ENCODE data around the gene CHGA.

GRCh38 chr14:92895352-92895878 is 27.5 kb upstream of the CHGA start:
- no peak for TF ChIP-seq CTCF (IDR thresholded peaks at IDR 0.05; ENCODE audit: insufficient read depth, low read length)
- TF ChIP-seq, protein P1, sequence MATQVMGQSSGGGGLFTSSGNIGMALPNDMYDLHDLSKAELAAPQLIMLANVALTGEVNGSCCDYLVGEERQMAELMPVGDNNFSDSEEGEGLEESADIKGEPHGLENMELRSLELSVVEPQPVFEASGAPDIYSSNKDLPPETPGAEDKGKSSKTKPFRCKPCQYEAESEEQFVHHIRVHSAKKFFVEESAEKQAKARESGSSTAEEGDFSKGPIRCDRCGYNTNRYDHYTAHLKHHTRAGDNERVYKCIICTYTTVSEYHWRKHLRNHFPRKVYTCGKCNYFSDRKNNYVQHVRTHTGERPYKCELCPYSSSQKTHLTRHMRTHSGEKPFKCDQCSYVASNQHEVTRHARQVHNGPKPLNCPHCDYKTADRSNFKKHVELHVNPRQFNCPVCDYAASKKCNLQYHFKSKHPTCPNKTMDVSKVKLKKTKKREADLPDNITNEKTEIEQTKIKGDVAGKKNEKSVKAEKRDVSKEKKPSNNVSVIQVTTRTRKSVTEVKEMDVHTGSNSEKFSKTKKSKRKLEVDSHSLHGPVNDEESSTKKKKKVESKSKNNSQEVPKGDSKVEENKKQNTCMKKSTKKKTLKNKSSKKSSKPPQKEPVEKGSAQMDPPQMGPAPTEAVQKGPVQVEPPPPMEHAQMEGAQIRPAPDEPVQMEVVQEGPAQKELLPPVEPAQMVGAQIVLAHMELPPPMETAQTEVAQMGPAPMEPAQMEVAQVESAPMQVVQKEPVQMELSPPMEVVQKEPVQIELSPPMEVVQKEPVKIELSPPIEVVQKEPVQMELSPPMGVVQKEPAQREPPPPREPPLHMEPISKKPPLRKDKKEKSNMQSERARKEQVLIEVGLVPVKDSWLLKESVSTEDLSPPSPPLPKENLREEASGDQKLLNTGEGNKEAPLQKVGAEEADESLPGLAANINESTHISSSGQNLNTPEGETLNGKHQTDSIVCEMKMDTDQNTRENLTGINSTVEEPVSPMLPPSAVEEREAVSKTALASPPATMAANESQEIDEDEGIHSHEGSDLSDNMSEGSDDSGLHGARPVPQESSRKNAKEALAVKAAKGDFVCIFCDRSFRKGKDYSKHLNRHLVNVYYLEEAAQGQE (IDR thresholded peaks at IDR 0.05; ENCODE audit: insufficient replicate concordance, low read depth), result no peak

Data from HL-60 (cell line).